ENCODE results near the gene VHLL. TPM values are rescaled to one million over a fixed set of nuclear protein-coding genes. Genes with fewer than 3 reads are reported as not detected.

VHLL gene
- total and polyA plus RNA-seq, 4 donors, result 0.67 TPM; not detected in 3

DNA sequence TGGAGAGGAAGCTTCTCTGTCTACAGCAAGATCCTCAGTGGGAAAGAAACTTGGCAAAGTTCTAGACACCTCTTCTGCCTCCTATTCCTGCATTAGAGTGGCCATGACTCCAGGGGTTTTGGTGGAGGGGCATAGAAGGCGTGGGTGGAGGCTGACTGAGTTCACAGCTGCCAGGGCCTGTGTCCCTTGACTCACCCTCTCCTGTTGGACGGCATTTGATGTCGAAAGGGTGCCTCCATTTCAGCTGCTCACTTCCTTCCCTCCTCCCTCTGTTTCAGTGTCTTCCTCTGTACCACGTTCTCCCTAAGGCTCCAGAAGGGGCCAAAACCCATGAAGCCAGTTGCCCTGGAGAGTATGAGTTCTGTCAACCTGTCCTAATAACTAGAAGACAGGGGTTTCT lies 14.3 kb downstream of the VHLL start:
- 83% methylated on average over 4 of the region's 4 CpGs for WGBS
- H3K27ac ChIP-seq (ENCODE audit: low read depth in 1 of 2, low read length in 2 of 2), result no peak overlapping the region

More for the DNA sequence above, 14.3 kb downstream of the VHLL start:
- Histone ChIP-seq H3K4me3 (ENCODE audit: low read depth in 1 of 3, low read length in 3 of 3) (no peak overlapping the region), H3K4me1 (ENCODE audit: control insufficient read depth in 4 of 4, insufficient read depth in 4 of 4, low read length in 3 of 4) (peaks cover 4 to 37% (median 24%) of the 10 kb centered on the region in 4 donors), H3K9me3 (ENCODE audit: control insufficient read depth in 4 of 4, low read length in 3 of 4) (no peaks in the 10 kb centered on the region), H3K36me3 (ENCODE audit: control insufficient read depth in 4 of 4, insufficient read depth in 3 of 4, low read depth in 1 of 4, low read length in 3 of 4) (peaks cover 0 to 9% (median 3%) of the 10 kb centered on the region in 4 donors), H3K27me3 (ENCODE audit: control insufficient read depth in 4 of 4, insufficient read depth in 4 of 4, low read length in 3 of 4) (no peaks in the 10 kb centered on the region), H3K9ac (ENCODE audit: low read depth in 1 of 2, low read length in 2 of 2) (no peak overlapping the region)
- no peak for DNase-seq (ENCODE audit: low spot score)
- TF ChIP-seq, protein P1, sequence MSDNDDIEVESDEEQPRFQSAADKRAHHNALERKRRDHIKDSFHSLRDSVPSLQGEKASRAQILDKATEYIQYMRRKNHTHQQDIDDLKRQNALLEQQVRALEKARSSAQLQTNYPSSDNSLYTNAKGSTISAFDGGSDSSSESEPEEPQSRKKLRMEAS (IDR thresholded peaks at IDR 0.05), result no peak
- TF ChIP-seq RAD21 (IDR thresholded peaks at IDR 0.05) (no peak), GABPA (IDR thresholded peaks at IDR 0.05 in 1 of 2, conservative IDR thresholded peaks at IDR 0.05 in 1 of 2) (no peak), JUND (IDR thresholded peaks at IDR 0.05) (no peak), RXRA (IDR thresholded peaks at IDR 0.05) (no peak), ZBTB33 (IDR thresholded peaks at IDR 0.05) (no peak), FOXA2 (IDR thresholded peaks at IDR 0.05) (no peak), HNF4G (IDR thresholded peaks at IDR 0.05) (no peak), EGR1 (IDR thresholded peaks at IDR 0.05; ENCODE audit: low read depth in 2 of 2) (no peak), TAF1 (conservative IDR thresholded peaks at IDR 0.05) (no peak), FOXA1 (IDR thresholded peaks at IDR 0.05) (no peak), YY1 (IDR thresholded peaks at IDR 0.05) (no peak), HNF4A (conservative IDR thresholded peaks at IDR 0.05) (no peak), NR2F2 (IDR thresholded peaks at IDR 0.05) (no peak), SP1 (IDR thresholded peaks at IDR 0.05) (no peak), CTCF (IDR thresholded peaks at IDR 0.05; ENCODE audit: low read depth, low read length, missing input control) (no peak), ATF3 (IDR thresholded peaks at IDR 0.05) (no peak)
- TF ChIP-seq, protein P2, sequence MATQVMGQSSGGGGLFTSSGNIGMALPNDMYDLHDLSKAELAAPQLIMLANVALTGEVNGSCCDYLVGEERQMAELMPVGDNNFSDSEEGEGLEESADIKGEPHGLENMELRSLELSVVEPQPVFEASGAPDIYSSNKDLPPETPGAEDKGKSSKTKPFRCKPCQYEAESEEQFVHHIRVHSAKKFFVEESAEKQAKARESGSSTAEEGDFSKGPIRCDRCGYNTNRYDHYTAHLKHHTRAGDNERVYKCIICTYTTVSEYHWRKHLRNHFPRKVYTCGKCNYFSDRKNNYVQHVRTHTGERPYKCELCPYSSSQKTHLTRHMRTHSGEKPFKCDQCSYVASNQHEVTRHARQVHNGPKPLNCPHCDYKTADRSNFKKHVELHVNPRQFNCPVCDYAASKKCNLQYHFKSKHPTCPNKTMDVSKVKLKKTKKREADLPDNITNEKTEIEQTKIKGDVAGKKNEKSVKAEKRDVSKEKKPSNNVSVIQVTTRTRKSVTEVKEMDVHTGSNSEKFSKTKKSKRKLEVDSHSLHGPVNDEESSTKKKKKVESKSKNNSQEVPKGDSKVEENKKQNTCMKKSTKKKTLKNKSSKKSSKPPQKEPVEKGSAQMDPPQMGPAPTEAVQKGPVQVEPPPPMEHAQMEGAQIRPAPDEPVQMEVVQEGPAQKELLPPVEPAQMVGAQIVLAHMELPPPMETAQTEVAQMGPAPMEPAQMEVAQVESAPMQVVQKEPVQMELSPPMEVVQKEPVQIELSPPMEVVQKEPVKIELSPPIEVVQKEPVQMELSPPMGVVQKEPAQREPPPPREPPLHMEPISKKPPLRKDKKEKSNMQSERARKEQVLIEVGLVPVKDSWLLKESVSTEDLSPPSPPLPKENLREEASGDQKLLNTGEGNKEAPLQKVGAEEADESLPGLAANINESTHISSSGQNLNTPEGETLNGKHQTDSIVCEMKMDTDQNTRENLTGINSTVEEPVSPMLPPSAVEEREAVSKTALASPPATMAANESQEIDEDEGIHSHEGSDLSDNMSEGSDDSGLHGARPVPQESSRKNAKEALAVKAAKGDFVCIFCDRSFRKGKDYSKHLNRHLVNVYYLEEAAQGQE (IDR thresholded peaks at IDR 0.05), result no peak
